HL-60 (cell line): ENCODE measurements around the gene KIAA0232.
A peak's percentile ranks its signal among the peaks of the same experiment; 100 is the strongest.

Experiments
- DNase-seq, 2 experiments: peaks; one replicate each; pipeline ENCODE4 v3.0.0-alpha.2; 2010 to 2020; ENCODE audit warnings: low read depth in 1 of 2, low spot score in 1 of 2
- H3K27ac ChIP-seq: fragments of 250-450 bp; sonication (Bioruptor Pico); replicated peaks from 2 replicates; pipeline ENCODE4 v1.5.1; 2020; ENCODE audit warnings: mild to moderate bottlenecking, moderate library complexity
- H3K27me3 ChIP-seq: fragments of 250-450 bp; sonication (Bioruptor Pico); 2 replicates; pipeline ENCODE4 v1.5.1; 2021; ENCODE audit warnings: mild to moderate bottlenecking, moderate library complexity; ENCODE audit not compliant: insufficient read depth, poor library complexity, severe bottlenecking
- H3K4me3 ChIP-seq: replicated peaks from 2 replicates; pipeline ENCODE4 v1.5.1; 2011; ENCODE audit warnings: mild to moderate bottlenecking, control low read depth, low read length; ENCODE audit not compliant: insufficient read depth
- GABPA ChIP-seq: IDR thresholded peaks from 2 replicates; pipeline ENCODE4 v1.6.1; 2012; ENCODE audit warnings: low read depth
- POLR2AphosphoS5 ChIP-seq: IDR thresholded peaks from 2 replicates; pipeline ENCODE4 v1.6.1; 2012; ENCODE audit warnings: low read depth
- REST ChIP-seq: IDR thresholded peaks from 2 replicates; pipeline ENCODE4 v1.6.1; 2012; ENCODE audit warnings: low read depth; ENCODE audit not compliant: insufficient replicate concordance
- SPI1 ChIP-seq: IDR thresholded peaks from 2 replicates; pipeline ENCODE4 v1.6.1; 2012; ENCODE audit warnings: low read depth, mild to moderate bottlenecking, borderline replicate concordance
- TF ChIP-seq, protein P1 (sequence below): IDR thresholded peaks from one replicate; pipeline ENCODE4 v1.5.1; 2011; ENCODE audit warnings: low read length, control low read depth, inconsistent platforms; ENCODE audit not compliant: insufficient read depth

The KIAA0232 gene

GRCh38 chr4:6873792-6874461, 91.4 kb downstream of the KIAA0232 start:
- TF ChIP-seq, protein P1, sequence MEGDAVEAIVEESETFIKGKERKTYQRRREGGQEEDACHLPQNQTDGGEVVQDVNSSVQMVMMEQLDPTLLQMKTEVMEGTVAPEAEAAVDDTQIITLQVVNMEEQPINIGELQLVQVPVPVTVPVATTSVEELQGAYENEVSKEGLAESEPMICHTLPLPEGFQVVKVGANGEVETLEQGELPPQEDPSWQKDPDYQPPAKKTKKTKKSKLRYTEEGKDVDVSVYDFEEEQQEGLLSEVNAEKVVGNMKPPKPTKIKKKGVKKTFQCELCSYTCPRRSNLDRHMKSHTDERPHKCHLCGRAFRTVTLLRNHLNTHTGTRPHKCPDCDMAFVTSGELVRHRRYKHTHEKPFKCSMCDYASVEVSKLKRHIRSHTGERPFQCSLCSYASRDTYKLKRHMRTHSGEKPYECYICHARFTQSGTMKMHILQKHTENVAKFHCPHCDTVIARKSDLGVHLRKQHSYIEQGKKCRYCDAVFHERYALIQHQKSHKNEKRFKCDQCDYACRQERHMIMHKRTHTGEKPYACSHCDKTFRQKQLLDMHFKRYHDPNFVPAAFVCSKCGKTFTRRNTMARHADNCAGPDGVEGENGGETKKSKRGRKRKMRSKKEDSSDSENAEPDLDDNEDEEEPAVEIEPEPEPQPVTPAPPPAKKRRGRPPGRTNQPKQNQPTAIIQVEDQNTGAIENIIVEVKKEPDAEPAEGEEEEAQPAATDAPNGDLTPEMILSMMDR = peak; percentile 91
- no peak for TF ChIP-seq SPI1
- no peaks in the 10 kb centered on the region for H3K27me3 ChIP-seq
- H3K27ac ChIP-seq = no peak overlapping the region
- H3K4me3 ChIP-seq = no peak overlapping the region
- DNase-seq = peak in 1 of 2 experiments; percentile 75

GRCh38 chr4:6874981-6875380, 92.5 kb downstream of the KIAA0232 start:
- no peak for TF ChIP-seq POLR2AphosphoS5
- no peak for TF ChIP-seq GABPA
- TF ChIP-seq, protein P1 = no peak
- no peak for TF ChIP-seq REST
- no peak overlapping the region for H3K4me3 ChIP-seq
- no peaks in the 10 kb centered on the region for H3K27me3 ChIP-seq
- H3K27ac ChIP-seq = no peak overlapping the region; the same call in 1 of the 2 replicates
- DNase-seq = no peak

DNA sequence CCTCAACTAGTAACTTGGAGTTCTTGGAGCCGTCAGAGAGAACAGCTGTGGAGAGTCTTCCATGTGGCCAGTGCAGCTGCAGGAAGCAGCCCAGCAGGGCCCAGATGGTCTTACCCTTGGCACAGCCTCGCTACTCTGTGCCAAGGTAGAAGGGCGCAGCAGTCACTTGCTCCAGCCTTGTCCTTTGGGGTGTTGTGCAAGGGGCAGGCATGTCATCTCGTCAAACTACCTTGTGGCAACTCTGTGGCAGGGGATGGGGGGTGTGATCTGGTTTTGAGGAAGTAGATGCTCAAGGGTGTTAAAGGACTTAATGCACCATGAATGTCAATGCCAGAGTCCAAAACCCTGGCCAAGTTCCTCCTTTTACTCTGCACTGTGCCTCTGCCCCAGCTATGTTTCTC, 92.9 kb downstream of the KIAA0232 start:
- Histone ChIP-seq H3K27me3 (no peaks in the 10 kb centered on the region), H3K4me3 (no peak overlapping the region), H3K27ac (peak overlapping the region; percentile 16; the same call in 1 of the 2 replicates)
- DNase-seq = peak; percentile 81 to 99
- no peak for TF ChIP-seq REST
- TF ChIP-seq, protein P1 = no peak
- TF ChIP-seq POLR2AphosphoS5 = peak; percentile 88
- no peak for TF ChIP-seq GABPA
- TF ChIP-seq SPI1 = peak; percentile 74; the same call in 1 of the 2 replicates

DNA sequence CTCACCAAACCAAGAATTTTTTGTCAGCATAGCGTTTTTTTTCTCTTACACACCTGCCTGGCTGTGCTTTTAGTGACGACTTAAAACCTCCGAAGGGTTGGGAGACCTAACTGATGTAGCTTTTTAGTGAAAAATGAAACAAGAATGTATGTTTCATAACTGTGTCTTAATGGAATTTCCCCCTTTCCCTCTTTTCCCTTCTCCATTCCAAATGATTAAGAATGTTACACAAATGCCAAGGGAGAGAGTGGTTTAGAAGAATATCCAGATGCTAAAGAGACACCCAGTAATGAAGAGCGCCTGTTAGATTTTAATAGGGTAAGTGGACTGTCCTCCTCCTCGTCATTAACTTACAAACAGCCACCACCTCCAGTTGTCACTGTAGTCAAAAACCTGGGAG, 93.9 kb downstream of the KIAA0232 start:
- TF ChIP-seq GABPA = no peak
- TF ChIP-seq REST = no peak
- TF ChIP-seq POLR2AphosphoS5 = no peak
- TF ChIP-seq SPI1 = no peak
- TF ChIP-seq, protein P1 = no peak
- no peak for DNase-seq
- H3K4me3 ChIP-seq = no peak overlapping the region
- no peaks in the 10 kb centered on the region for H3K27me3 ChIP-seq
- H3K27ac ChIP-seq = peak overlapping the region; percentile 16
